H1 (cell line): ENCODE data around the gene TASOR2. TPM values are rescaled to one million over a fixed set of nuclear protein-coding genes. Genes with fewer than 3 reads are reported as not detected.

Experiments used
- ASH2L ChIP-seq: fragments of 200-600, 300-600 bp; sonication (generic); IDR thresholded peaks from one replicate; pipeline ENCODE4 v1.7.1; 2017; ENCODE audit warnings: low read length
- CBX5 ChIP-seq: fragments of 300-800, 300-1000 bp; sonication (generic); IDR thresholded peaks from 2 replicates; pipeline ENCODE4 v1.7.1; 2016; ENCODE audit warnings: antibody characterized with exemption, low read length, low read depth
- CTBP2 ChIP-seq: IDR thresholded peaks from 2 replicates; pipeline ENCODE4 v1.7.0; 2011; ENCODE audit warnings: borderline replicate concordance, mild to moderate bottlenecking, moderate library complexity, mixed read lengths, low read length; ENCODE audit not compliant: insufficient read depth, insufficient read length
- EZH2 ChIP-seq: fragments of 200-600 bp; sonication (generic); IDR thresholded peaks from 2 replicates; pipeline ENCODE4 v1.7.1; 2012; ENCODE audit warnings: low read depth, mild to moderate bottlenecking, moderate library complexity, low read length, inconsistent platforms; ENCODE audit not compliant: severe bottlenecking
- HDAC2 ChIP-seq, 2 experiments: fragments of 300-600 bp in 1 of 2; sonication (generic) in 1 of 2; IDR thresholded peaks; 2 replicates each; pipeline ENCODE4 v1.6.1; 2011 to 2012; ENCODE audit warnings: low read depth in 2 of 2, low read length in 2 of 2, mild to moderate bottlenecking in 2 of 2, moderate library complexity in 2 of 2, borderline replicate concordance in 1 of 2, inconsistent platforms in 1 of 2
- KDM4A ChIP-seq: IDR thresholded peaks from one replicate; pipeline ENCODE4 v1.7.1; 2012; ENCODE audit warnings: low read depth, mild to moderate bottlenecking, moderate library complexity, low read length, inconsistent platforms; ENCODE audit not compliant: severe bottlenecking
- NANOG ChIP-seq: IDR thresholded peaks from 2 replicates; pipeline ENCODE4 v1.6.1; 2011; ENCODE audit warnings: low read length, low read depth, mild to moderate bottlenecking, inconsistent platforms; ENCODE audit not compliant: insufficient read depth, poor library complexity, severe bottlenecking
- TEAD4 ChIP-seq: IDR thresholded peaks from 2 replicates; pipeline ENCODE4 v1.6.1; 2012; ENCODE audit warnings: low read depth, low read length, inconsistent platforms, mixed read lengths
- polyA plus RNA-seq, 7 experiments: library from polyadenylated mRNA; depleted of rRNA in 3 of 7; stranded (reverse) in 5 of 7; unstranded in 2 of 7; fragments of >200 nt in 5 of 7; fragments of 200-250 nt in 2 of 7; gene quantifications; 1 replicate in 5 of 7; 2 replicates in 1 of 7; 4 replicates in 1 of 7; pipeline versions ENCODE4 v1.2.1 to v1.2.3, GENCODE V29; 2011 to 2013; ENCODE audit warnings: missing spikeins in 2 of 7, mixed read lengths in 2 of 7
- total RNA-seq: library from RNA; stranded (reverse); fragmentation: NEBNext Ultra II Directional; extraction: Animal tissue kit (Norgen Biotek cat#: 25700); gene quantifications from 2 replicates; pipeline ENCODE4 v1.2.1, GENCODE V29; 2021

Gene TASOR2
- total and polyA plus RNA-seq, 2 of the 8 experiments (the other 6 are each of a cell fraction or from before 2014, with no cell fraction given): 13.1 to 74.9 TPM

DNA sequence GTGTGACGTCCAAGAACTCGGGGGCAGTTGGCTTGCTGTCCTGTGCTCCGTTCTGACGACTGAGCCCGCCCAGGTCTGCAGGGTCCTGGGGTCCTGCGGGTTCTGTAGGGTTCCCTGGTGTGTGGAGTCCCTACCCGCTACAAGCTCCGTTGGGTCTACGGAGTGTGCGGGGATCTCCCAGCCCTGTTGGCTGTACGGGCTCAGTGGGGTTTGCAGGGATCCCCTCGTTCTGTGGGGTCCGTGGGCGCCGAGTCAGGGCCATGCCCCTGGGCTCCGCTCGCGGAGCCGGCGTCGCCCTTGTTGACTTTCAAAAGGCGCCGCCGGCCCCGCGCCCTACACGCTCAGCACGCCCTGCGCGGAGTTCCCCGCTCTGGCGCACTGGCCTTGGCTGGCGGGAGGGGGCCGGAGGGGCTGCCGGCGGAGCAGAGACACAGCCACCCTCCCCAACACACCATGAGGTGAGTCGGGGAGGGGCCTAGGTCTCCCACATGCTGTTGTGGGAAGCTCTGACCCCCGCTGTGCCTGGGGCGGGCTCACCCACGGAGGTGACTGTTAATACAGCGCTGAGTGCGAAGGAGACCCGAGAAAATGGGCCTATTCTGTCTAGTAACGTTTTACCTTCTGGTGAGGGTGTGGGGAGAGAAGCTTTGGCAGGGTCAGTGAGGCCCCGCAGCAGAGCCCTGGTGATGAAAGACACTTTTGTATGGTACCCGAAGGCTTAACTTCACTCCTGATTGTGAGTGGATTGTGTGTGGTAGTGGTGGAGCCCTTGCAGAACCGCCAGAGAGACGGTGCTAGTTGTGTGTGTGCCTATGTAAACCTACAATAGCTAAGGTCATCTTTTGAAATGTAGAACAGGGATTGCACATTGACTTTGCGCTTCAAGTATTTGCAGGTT is 8.1 kb downstream of the TASOR2 start (continued):
- TF ChIP-seq EZH2 (peak; percentile 19), ASH2L (peak; percentile 97), TEAD4 (no peak), CBX5 (no peak), NANOG (no peak), CTBP2 (peak; percentile 37), KDM4A (peak; percentile 91), HDAC2 (IDR thresholded peaks at IDR 0.05; ENCODE audit: borderline replicate concordance in 1 of 2, low read depth in 2 of 2, low read length in 2 of 2) (peak; percentile 2 to 58; a peak in 1 of 4 replicates)
- TF ChIP-seq, all 59 proteins: peak for 10
